Measurements from ENCODE around the gene PANK1.

GRCh38 chr10:89615112-89615511 lies 29.9 kb downstream of the PANK1 start:
- TF ChIP-seq, protein P1, sequence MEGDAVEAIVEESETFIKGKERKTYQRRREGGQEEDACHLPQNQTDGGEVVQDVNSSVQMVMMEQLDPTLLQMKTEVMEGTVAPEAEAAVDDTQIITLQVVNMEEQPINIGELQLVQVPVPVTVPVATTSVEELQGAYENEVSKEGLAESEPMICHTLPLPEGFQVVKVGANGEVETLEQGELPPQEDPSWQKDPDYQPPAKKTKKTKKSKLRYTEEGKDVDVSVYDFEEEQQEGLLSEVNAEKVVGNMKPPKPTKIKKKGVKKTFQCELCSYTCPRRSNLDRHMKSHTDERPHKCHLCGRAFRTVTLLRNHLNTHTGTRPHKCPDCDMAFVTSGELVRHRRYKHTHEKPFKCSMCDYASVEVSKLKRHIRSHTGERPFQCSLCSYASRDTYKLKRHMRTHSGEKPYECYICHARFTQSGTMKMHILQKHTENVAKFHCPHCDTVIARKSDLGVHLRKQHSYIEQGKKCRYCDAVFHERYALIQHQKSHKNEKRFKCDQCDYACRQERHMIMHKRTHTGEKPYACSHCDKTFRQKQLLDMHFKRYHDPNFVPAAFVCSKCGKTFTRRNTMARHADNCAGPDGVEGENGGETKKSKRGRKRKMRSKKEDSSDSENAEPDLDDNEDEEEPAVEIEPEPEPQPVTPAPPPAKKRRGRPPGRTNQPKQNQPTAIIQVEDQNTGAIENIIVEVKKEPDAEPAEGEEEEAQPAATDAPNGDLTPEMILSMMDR (IDR thresholded peaks at IDR 0.05) = no peak
- no peak for TF ChIP-seq POLR2A (IDR thresholded peaks at IDR 0.05)

Data from uterus (tissue), 2 donors.